Measurements from ENCODE around the gene NLRP12.
A peak's percentile ranks its signal among the peaks of the same experiment; 100 is the strongest.
"Not testable (repeated sequence)": the region's sequence is repeated elsewhere in the genome, so short reads cannot be mapped to it uniquely, and the experiment has no call there.

NLRP12 gene

GRCh38 chr19:53780506-53780905 is 43.6 kb downstream of the NLRP12 start:
- no peak for DNase-seq (ENCODE audit: low spot score)

DNA sequence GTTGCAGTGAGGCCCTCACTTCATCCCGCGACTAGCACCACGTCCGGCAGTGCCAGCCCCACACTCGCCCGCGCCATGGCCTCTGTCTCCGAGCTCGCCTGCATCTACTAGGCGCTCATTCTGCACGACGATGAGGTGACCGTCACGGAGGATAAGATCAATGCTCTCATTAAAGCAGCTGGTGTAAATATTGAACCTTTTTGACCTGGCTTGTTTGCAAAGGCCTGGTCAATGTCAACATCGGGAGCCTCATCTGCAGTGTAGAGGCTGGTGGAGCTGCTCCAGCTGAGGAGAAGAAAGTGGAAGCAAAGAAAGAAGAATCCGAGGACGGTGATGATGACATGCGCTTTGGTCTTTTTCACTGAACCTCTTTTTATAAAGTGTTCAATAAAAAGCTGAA is 48.6 kb downstream of the NLRP12 start:
- no peak for DNase-seq (ENCODE audit: low spot score)

GRCh38 chr19:53774491-53774890 is 49.6 kb downstream of the NLRP12 start:
- not testable (repeated sequence) for DNase-seq (ENCODE audit: low spot score)

GRCh38 chr19:53773999-53774398 is 50.1 kb downstream of the NLRP12 start:
- DNase-seq (ENCODE audit: low spot score) = no peak

DNA sequence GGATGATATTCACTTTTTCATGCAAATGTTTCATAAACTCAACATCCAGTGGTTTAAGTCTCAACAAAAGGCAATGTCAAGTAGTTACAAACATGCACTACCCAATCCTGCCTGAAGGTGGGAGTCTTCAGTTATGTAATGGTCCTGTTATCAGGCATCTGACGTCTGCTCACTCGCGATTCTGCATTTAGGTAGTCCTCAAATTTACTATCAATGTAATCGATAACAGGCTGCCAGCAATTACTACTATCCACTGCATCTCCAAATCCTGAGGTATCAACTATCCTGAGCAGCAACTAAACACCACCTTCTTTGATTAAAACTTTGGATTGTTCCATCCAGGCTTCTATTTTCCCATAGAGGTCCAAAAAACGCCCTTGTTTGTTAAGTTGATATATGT is 51.2 kb downstream of the NLRP12 start:
- peak; percentile 64 for DNase-seq (ENCODE audit: low spot score)

GRCh38 chr19:53771144-53771543 is 53.0 kb downstream of the NLRP12 start:
- no peak for DNase-seq (ENCODE audit: low spot score)

GRCh38 chr19:53769696-53770309 is 54.3 kb downstream of the NLRP12 start:
- DNase-seq (ENCODE audit: low spot score) = not testable (repeated sequence)

GRCh38 chr19:53768401-53768800 is 55.7 kb downstream of the NLRP12 start:
- no peak for DNase-seq (ENCODE audit: low spot score)

- DNase-seq (ENCODE audit: low spot score) = not testable (repeated sequence)
Measured at GRCh38 chr19:53758991-53759390, 65.1 kb downstream of the NLRP12 start.
